KMS-11 (cell line): ENCODE data around the gene ACTL6A.
A peak's percentile ranks its signal among the peaks of the same experiment; 100 is the strongest.

Experiments
- H2AFZ ChIP-seq: fragments of 200-600 bp; sonication (generic); 2 replicates; pipeline ENCODE4 v1.6.1; 2016; ENCODE audit warnings: antibody characterized with exemption, mixed run types, low read depth
- H3K27ac ChIP-seq: fragments of 200-600 bp; sonication (generic); 2 replicates; pipeline ENCODE4 v1.6.1; 2016; ENCODE audit warnings: mild to moderate bottlenecking, mixed run types
- H3K27me3 ChIP-seq: fragments of 200-600 bp; sonication (generic); 2 replicates; pipeline ENCODE4 v1.6.1; 2017; ENCODE audit warnings: mild to moderate bottlenecking, low read depth, mixed run types, moderate library complexity; ENCODE audit not compliant: insufficient read depth
- H3K36me3 ChIP-seq: fragments of 200-600 bp; sonication (generic); 2 replicates; pipeline ENCODE4 v1.6.1; 2017; ENCODE audit warnings: mild to moderate bottlenecking, mixed run types; ENCODE audit not compliant: insufficient read depth
- H3K4me1 ChIP-seq: fragments of 200-600 bp; sonication (generic); 2 replicates; pipeline ENCODE4 v1.6.1; 2016; ENCODE audit warnings: mild to moderate bottlenecking, low read depth, mixed run types; ENCODE audit not compliant: poor library complexity, severe bottlenecking
- H3K4me2 ChIP-seq: fragments of 200-600 bp; sonication (generic); 2 replicates; pipeline ENCODE4 v1.7.0; 2016; ENCODE audit warnings: mild to moderate bottlenecking, mixed run types
- H3K4me3 ChIP-seq: fragments of 200-600 bp; sonication (generic); IDR thresholded peaks from 2 replicates; pipeline ENCODE4 v1.6.1; 2017; ENCODE audit warnings: low read depth, low read length, mixed read lengths; ENCODE audit not compliant: insufficient read depth
- H3K79me2 ChIP-seq: fragments of 200-600 bp; sonication (generic); 2 replicates; pipeline ENCODE4 v1.6.1; 2016; ENCODE audit warnings: low read depth, mixed run types; ENCODE audit not compliant: insufficient read depth
- H3K9ac ChIP-seq: fragments of 200-600 bp; sonication (generic); 2 replicates; pipeline ENCODE4 v1.6.1; 2016; ENCODE audit warnings: mild to moderate bottlenecking, mixed run types
- H4K20me1 ChIP-seq: fragments of 200-600 bp; sonication (generic); 2 replicates; pipeline ENCODE4 v1.6.1; 2016; ENCODE audit warnings: mild to moderate bottlenecking, mixed run types; ENCODE audit not compliant: insufficient read depth
- CTCF ChIP-seq: fragments of 200-600 bp; sonication (generic); conservative IDR thresholded peaks from 2 replicates; pipeline ENCODE4 v1.6.1; 2017; ENCODE audit warnings: low read depth, mild to moderate bottlenecking, antibody characterized with exemption, low read length, moderate library complexity, mixed read lengths

The ACTL6A gene

GRCh38 chr3:179604321-179605078 is 41.8 kb downstream of the ACTL6A start, which contains the start of the genes MRPL47 and NDUFB5:
MRPL47 (minus strand) TSS chr3:179604638; CDS start chr3:179604624, 14 bp downstream.
NDUFB5 (plus strand) TSS chr3:179604794; CDS start chr3:179604816, 22 bp downstream.
- H3K36me3 ChIP-seq, result no peaks in the 10 kb centered on the region
- peak within 1 kb of the TSS; percentile 87 for H3K4me3 ChIP-seq
- no peaks in the 10 kb centered on the region for H3K27me3 ChIP-seq
- TF ChIP-seq CTCF, result no peak
- H4K20me1 ChIP-seq, result no peaks in the 10 kb centered on the region
- peak within 1 kb of the TSS; percentile 93 for H3K9ac ChIP-seq
- peak within 1 kb of the TSS; percentile 93 for H3K4me2 ChIP-seq
- H2AFZ ChIP-seq, result peak within 1 kb of the TSS; percentile 60
- H3K4me1 ChIP-seq, result peaks cover 25% of the 10 kb centered on the region
- H3K27ac ChIP-seq, result peak within 1 kb of the TSS; percentile 79
- H3K79me2 ChIP-seq, result peaks cover 53% of the 10 kb centered on the region

- Histone ChIP-seq H3K27ac (no peak overlapping the region), H3K79me2 (peaks cover 47% of the 10 kb centered on the region), H4K20me1 (no peaks in the 10 kb centered on the region), H2AFZ (no peak overlapping the region), H3K36me3 (no peaks in the 10 kb centered on the region), H3K4me3 (no peak overlapping the region), H3K4me2 (no peak overlapping the region), H3K4me1 (peaks cover 25% of the 10 kb centered on the region), H3K9ac (no peak overlapping the region), H3K27me3 (no peaks in the 10 kb centered on the region)
- no peak for TF ChIP-seq CTCF
Measured at GRCh38 chr3:179606534-179607085, 43.9 kb downstream of the ACTL6A start.

- Histone ChIP-seq H3K79me2 (peaks cover 25% of the 10 kb centered on the region), H3K4me2 (no peak overlapping the region), H2AFZ (no peak overlapping the region), H3K4me1 (peaks cover 12% of the 10 kb centered on the region), H3K27me3 (no peaks in the 10 kb centered on the region), H3K9ac (no peak overlapping the region), H3K36me3 (no peaks in the 10 kb centered on the region), H3K27ac (no peak overlapping the region), H3K4me3 (no peak overlapping the region), H4K20me1 (no peaks in the 10 kb centered on the region)
- TF ChIP-seq CTCF, result no peak
Measured at GRCh38 chr3:179608931-179609720, 46.4 kb downstream of the ACTL6A start.

DNA sequence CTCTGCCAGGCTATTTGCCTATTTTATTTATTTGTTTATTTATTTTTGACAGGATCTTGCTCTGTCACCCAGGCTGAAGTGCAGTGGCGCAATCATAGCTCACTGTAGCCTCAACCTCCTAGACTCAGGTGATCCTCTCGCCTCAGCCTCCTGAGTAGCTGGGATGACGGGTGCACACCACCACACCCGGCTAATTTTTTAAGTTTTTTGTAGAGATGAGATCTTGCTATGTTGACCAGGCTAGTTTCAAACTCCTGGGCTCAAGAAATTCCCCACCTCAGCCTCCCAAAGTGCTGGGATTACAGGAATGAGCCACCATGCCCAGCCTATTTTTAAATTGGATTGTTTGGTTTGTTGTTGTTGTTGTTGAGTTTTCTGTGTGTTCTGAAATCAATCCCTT is 47.3 kb downstream of the ACTL6A start:
- H3K27me3 ChIP-seq, result no peaks in the 10 kb centered on the region
- H3K4me3 ChIP-seq, result no peak overlapping the region
- H3K79me2 ChIP-seq, result peaks cover 19% of the 10 kb centered on the region
- H3K36me3 ChIP-seq, result no peaks in the 10 kb centered on the region
- H3K9ac ChIP-seq, result no peak overlapping the region
- no peak overlapping the region for H2AFZ ChIP-seq
- no peak for TF ChIP-seq CTCF
- H3K27ac ChIP-seq, result no peak overlapping the region
- no peak overlapping the region for H3K4me2 ChIP-seq
- H3K4me1 ChIP-seq, result peaks cover 12% of the 10 kb centered on the region
- no peaks in the 10 kb centered on the region for H4K20me1 ChIP-seq
